A549 (cell line): ENCODE measurements around the gene EXOC6.

Experiments used
- CHD4 ChIP-seq: fragments of 200-600 bp; sonication (generic); IDR thresholded peaks from 2 replicates; pipeline ENCODE4 v1.6.1; 2016; ENCODE audit warnings: antibody characterized with exemption, mild to moderate bottlenecking, borderline replicate concordance
- CTCF ChIP-seq: fragments of >200 bp; sonication (Bioruptor Twin); formaldehyde crosslinking; IDR thresholded peaks from 3 replicates; pipeline ENCODE4 v1.5.1; 2016
- E2F6 ChIP-seq: IDR thresholded peaks from 2 replicates; pipeline ENCODE4 v1.6.1; 2012; ENCODE audit warnings: low read depth, borderline replicate concordance
- EHMT2 ChIP-seq: fragments of 200-600 bp; sonication (generic); IDR thresholded peaks from 2 replicates; pipeline ENCODE4 v1.6.1; 2016; ENCODE audit warnings: antibody characterized with exemption, low read depth, mild to moderate bottlenecking, moderate library complexity
- ESRRA ChIP-seq: fragments of 150-350 bp; IDR thresholded peaks from 2 replicates; pipeline ENCODE4 v1.6.1; 2014; ENCODE audit warnings: mild to moderate bottlenecking, low read length, borderline replicate concordance
- FOSL2 ChIP-seq, 2 experiments: fragments of 450-650 bp in 1 of 2; fragments of >200 bp in 1 of 2; sonication (Bioruptor Twin) in 1 of 2; formaldehyde crosslinking; IDR thresholded peaks; 2 replicates each; pipeline versions ENCODE4 v1.5.0 to v1.6.1; 2016 to 2020; ENCODE audit warnings: mild to moderate bottlenecking in 1 of 2, moderate library complexity in 1 of 2
- JUN ChIP-seq, 2 experiments: fragments of >200 bp; sonication (Bioruptor Twin); formaldehyde crosslinking; IDR thresholded peaks; 2 replicates in 1 of 2; 3 replicates in 1 of 2; pipeline ENCODE4 v1.6.1; 2016 to 2017
- KDM5A ChIP-seq: fragments of 200-600 bp; sonication (generic); IDR thresholded peaks from 2 replicates; pipeline ENCODE4 v1.6.1; 2016; ENCODE audit warnings: antibody characterized with exemption, mild to moderate bottlenecking
- MAX ChIP-seq: IDR thresholded peaks from 2 replicates; pipeline ENCODE4 v1.6.1; 2012
- POLR2A ChIP-seq: IDR thresholded peaks from 2 replicates; pipeline ENCODE4 v1.6.1; 2012; ENCODE audit warnings: mild to moderate bottlenecking, low read length
- REST ChIP-seq: fragments of 200-600 bp; sonication (generic); IDR thresholded peaks from 2 replicates; pipeline ENCODE4 v1.6.1; 2016; ENCODE audit warnings: antibody characterized with exemption, mild to moderate bottlenecking, moderate library complexity
- RNF2 ChIP-seq: fragments of 200-600 bp; sonication (generic); IDR thresholded peaks from 2 replicates; pipeline ENCODE4 v1.6.1; 2016; ENCODE audit warnings: low read depth, mild to moderate bottlenecking, antibody characterized with exemption, moderate library complexity, borderline replicate concordance

GRCh38 chr10:92970301-92971070, 122.2 kb downstream of the EXOC6 start:
- TF ChIP-seq E2F6 = no peak
- no peak for TF ChIP-seq CTCF
- TF ChIP-seq RNF2 = no peak
- no peak for TF ChIP-seq CHD4
- no peak for TF ChIP-seq KDM5A
- TF ChIP-seq JUN (IDR thresholded peaks at IDR 0.05) = no peak
- no peak for TF ChIP-seq POLR2A
- no peak for TF ChIP-seq FOSL2 (IDR thresholded peaks at IDR 0.05)
- no peak for TF ChIP-seq FOSL2 (CRISPR knock-in tag; IDR thresholded peaks at IDR 0.05)
- no peak for TF ChIP-seq EHMT2
- TF ChIP-seq REST = no peak
- no peak for TF ChIP-seq MAX
- TF ChIP-seq ESRRA = no peak
